IPS-20b (cell line): ENCODE data around the gene NFAT5.

Experiments
- H3K27ac ChIP-seq: one replicate; pipeline ENCODE4 v1.5.1; 2013; ENCODE audit warnings: low read length
- H3K27me3 ChIP-seq: 2 replicates; pipeline ENCODE4 v1.6.1; 2013; ENCODE audit warnings: mild to moderate bottlenecking, low read length, inconsistent platforms; ENCODE audit not compliant: insufficient read depth
- H3K36me3 ChIP-seq: 2 replicates; pipeline ENCODE4 v1.6.1; 2013; ENCODE audit warnings: low read depth, mild to moderate bottlenecking, inconsistent platforms, low read length, moderate library complexity; ENCODE audit not compliant: insufficient read depth
- H3K4me1 ChIP-seq: 2 replicates; pipeline ENCODE4 v1.6.1; 2013; ENCODE audit warnings: mild to moderate bottlenecking, control low read depth, inconsistent platforms, low read length, moderate library complexity; ENCODE audit not compliant: insufficient read depth
- H3K4me3 ChIP-seq: 2 replicates; pipeline ENCODE4 v1.5.1; 2013; ENCODE audit warnings: mild to moderate bottlenecking, low read length, inconsistent platforms
- H3K9ac ChIP-seq: 2 replicates; pipeline ENCODE4 v1.6.1; 2013; ENCODE audit warnings: low read depth, mild to moderate bottlenecking, inconsistent platforms, low read length, moderate library complexity
- H3K9me3 ChIP-seq: 2 replicates; pipeline ENCODE4 v1.6.1; 2013; ENCODE audit warnings: mild to moderate bottlenecking, low read depth, low read length, inconsistent platforms; ENCODE audit not compliant: insufficient read depth

Gene NFAT5

DNA sequence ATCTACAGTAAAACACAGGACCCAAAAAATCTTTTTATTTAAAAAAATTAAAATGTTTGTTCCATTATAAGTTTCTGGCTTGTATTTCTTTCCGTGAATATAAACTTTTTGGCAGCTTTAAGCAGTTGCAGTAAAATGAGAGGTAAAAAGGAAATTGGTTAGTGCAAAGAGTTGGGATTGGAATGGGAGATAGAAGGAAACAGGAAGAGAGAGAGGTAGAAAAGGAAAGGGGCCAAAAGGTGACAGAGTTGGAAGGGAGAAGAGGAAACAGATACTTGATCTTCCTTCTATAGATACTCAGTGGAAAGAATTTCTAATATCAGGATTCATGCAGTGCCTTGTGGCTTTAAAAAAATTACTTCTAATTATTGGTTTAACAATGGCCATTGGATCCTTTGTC is 97.1 kb downstream of the NFAT5 start:
- Histone ChIP-seq H3K9me3 (no peaks in the 10 kb centered on the region), H3K27ac (no peak overlapping the region), H3K36me3 (0 out of 2 replicates have a peak, but pooled peaks cover 3% of the 10 kb centered on the region), H3K27me3 (no peaks in the 10 kb centered on the region), H3K9ac (no peak overlapping the region), H3K4me1 (no peaks in the 10 kb centered on the region), H3K4me3 (no peak overlapping the region)

DNA sequence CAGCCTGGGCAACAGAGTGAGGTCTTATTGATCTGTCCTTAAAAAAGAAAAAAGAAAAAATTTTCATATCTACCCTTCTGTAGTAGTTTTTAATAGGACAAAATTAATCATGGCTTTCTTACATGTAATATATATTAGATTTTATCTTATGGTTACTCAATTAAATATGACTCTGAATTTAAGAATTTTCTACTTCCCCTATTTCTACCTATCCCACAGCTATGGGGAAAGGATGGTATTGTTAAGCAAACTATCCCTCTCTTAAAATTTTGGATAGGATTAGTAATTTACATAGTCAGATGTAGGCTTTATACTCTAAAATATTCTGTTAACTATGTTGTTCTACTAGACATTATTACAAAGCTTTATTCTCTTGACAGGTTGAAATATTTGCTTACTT is 98.1 kb downstream of the NFAT5 start:
- Histone ChIP-seq H3K4me1 (no peaks in the 10 kb centered on the region), H3K9me3 (no peaks in the 10 kb centered on the region), H3K36me3 (0 out of 2 replicates have a peak, but pooled peaks cover 5% of the 10 kb centered on the region)

DNA sequence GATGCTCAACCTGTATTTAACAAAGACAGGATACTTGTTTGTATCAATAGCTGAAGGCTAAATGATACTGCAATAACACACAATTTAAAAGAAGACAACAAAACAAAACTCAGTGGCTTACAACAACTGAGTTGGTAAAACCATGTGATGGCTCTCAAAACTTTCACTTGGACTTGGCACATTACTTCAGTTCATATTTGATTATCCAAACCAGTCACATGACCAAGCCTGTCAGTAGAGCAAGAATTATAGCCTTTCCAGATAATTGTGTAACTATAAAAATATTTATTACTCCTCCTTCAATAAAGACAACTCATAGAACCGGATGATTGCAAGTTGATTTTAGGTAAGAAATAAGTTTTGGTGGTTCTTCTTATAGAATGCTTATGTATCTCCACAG is 103.8 kb downstream of the NFAT5 start:
- H3K4me1 ChIP-seq, result no peaks in the 10 kb centered on the region
- H3K27ac ChIP-seq, result no peak overlapping the region
- no peaks in the 10 kb centered on the region for H3K9me3 ChIP-seq
- H3K27me3 ChIP-seq, result no peaks in the 10 kb centered on the region
- H3K36me3 ChIP-seq, result peaks cover 36% of the 10 kb centered on the region
- no peak overlapping the region for H3K4me3 ChIP-seq
- H3K9ac ChIP-seq, result no peak overlapping the region

More for the DNA sequence above, 98.1 kb downstream of the NFAT5 start:
- H3K27ac ChIP-seq, result no peak overlapping the region
- no peak overlapping the region for H3K9ac ChIP-seq
- H3K27me3 ChIP-seq, result no peaks in the 10 kb centered on the region
- no peak overlapping the region for H3K4me3 ChIP-seq

DNA sequence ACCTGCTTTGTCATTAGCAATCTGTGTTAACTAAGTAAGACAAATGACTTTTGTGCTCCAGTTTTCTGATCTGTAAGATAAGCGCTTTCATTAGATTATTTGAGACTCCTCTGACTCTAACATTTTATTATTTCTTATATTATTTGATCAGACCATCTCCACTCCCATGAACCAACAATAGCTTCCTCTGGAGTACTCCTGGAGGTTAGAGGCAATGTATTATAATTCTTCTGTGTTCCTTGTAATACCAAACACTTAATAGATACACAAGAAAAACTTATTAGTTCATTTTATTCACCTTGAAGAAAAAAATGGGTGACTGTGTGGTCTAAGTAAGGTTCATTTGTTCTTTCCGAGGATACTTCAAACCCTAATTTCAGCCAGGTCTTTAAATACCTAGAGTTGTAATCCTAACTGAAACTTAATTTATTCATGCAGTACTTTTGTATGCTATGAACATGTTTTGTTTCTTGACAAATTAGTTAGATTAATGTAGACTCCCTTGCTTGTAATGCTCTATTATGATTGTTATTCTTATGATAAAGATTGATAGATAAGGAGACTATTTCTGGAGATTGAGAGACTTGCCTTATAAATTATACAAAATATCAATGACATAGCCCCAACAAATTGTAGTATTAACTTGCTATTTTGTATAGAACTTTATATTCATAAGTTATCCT is 106.7 kb downstream of the NFAT5 start:
- Histone ChIP-seq H3K4me1 (no peaks in the 10 kb centered on the region), H3K9me3 (no peaks in the 10 kb centered on the region), H3K4me3 (no peak overlapping the region), H3K27ac (no peak overlapping the region), H3K27me3 (no peaks in the 10 kb centered on the region), H3K9ac (no peak overlapping the region), H3K36me3 (peaks cover 53% of the 10 kb centered on the region)

DNA sequence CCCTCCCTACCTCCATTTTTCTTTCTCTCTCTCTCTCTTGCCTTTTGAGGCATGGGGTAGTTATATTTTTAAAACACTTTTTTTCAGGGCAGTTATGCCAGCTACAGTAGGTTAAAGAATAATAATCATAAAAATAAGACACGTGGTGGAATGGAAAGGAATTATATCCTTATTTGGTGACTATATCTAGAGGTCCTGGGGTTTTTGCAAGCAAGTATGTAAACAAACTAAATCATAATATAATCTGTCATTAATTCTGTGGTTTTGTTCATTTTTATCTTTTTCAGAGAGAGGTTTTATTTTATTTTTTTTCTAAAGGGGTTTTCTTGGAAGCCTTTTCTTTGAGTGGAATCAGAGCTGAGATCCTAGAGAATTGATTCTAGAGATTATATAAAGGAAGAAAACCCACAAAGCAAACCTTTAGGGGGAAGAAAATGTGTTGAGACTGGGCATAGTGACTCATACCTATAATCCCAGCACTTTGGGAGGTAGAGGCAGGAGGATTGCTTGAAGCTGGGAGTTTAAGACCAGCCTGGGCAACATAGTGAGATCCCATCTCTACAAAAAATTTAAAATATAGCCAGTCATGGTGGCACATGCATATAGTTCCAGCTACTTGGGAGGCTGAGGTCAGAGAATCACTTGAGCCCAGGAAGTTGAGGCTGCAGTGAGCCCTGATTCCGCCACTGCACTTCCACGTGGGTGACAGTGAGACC is 107.4 kb downstream of the NFAT5 start:
- no peaks in the 10 kb centered on the region for H3K9me3 ChIP-seq

DNA sequence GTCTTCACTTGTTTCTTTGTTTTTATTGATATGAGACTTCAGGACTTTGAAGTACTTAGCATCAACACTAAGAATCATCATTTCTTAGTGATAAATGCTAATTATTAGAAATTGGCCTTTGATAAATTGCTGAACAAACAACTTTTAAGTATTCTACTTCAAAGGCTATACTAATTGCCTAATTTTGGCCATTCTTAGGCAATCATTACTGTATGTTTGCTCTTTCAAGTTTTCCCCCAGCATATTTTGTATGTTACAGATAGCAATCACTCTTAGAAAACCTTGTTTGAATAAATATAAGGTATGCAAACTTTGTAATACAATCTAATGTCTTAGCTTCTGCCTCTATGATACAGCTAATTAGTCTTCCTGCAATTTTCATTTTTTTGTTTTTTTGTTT is 114.6 kb downstream of the NFAT5 start:
- H3K4me3 ChIP-seq, result no peak overlapping the region
- no peaks in the 10 kb centered on the region for H3K4me1 ChIP-seq
- H3K27ac ChIP-seq, result no peak overlapping the region
- no peaks in the 10 kb centered on the region for H3K27me3 ChIP-seq
- H3K9me3 ChIP-seq, result no peaks in the 10 kb centered on the region
- no peak overlapping the region for H3K9ac ChIP-seq
- peaks cover 42% of the 10 kb centered on the region for H3K36me3 ChIP-seq

More for the DNA sequence above, 107.4 kb downstream of the NFAT5 start:
- Histone ChIP-seq H3K4me3 (no peak overlapping the region), H3K36me3 (peaks cover 57% of the 10 kb centered on the region), H3K27ac (no peak overlapping the region), H3K4me1 (no peaks in the 10 kb centered on the region), H3K9ac (no peak overlapping the region), H3K27me3 (no peaks in the 10 kb centered on the region)

GRCh38 chr16:69688589-69688988 is 122.8 kb downstream of the NFAT5 start:
- Histone ChIP-seq H3K27ac (no peak overlapping the region), H3K9me3 (no peaks in the 10 kb centered on the region), H3K36me3 (peaks cover 33% of the 10 kb centered on the region), H3K9ac (no peak overlapping the region), H3K4me1 (no peaks in the 10 kb centered on the region), H3K27me3 (no peaks in the 10 kb centered on the region), H3K4me3 (no peak overlapping the region)

DNA sequence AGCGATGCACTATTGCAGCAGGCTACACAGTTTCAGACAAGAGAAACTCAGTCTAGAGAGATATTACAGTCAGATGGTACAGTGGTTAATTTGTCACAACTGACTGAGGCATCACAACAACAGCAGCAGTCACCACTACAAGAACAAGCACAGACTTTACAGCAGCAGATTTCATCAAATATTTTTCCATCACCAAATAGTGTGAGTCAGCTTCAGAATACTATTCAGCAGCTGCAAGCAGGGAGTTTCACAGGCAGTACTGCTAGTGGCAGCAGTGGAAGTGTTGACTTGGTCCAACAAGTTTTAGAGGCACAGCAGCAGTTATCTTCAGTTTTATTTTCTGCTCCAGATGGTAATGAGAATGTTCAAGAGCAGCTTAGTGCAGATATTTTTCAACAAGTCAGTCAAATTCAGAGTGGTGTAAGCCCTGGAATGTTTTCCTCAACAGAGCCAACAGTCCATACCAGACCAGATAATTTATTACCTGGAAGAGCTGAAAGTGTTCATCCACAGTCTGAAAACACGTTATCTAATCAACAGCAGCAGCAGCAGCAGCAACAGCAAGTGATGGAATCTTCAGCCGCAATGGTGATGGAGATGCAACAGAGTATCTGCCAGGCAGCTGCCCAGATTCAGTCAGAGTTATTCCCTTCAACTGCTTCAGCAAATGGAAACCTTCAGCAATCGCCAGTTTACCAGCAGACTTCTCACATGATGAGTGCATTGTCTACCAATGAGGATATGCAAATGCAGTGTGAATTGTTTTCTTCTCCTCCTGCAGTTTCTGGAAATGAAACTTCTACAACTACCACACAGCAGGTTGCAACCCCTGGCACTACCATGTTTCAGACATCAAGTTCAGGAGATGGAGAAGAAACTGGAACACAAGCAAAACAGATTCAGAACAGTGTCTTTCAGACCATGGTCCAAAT is 126.5 kb downstream of the NFAT5 start:
- H3K27ac ChIP-seq, result no peak overlapping the region
- H3K9me3 ChIP-seq, result no peaks in the 10 kb centered on the region
- H3K36me3 ChIP-seq, result peaks cover 65% of the 10 kb centered on the region
- H3K9ac ChIP-seq, result no peak overlapping the region
- H3K4me3 ChIP-seq, result no peak overlapping the region
- H3K27me3 ChIP-seq, result no peaks in the 10 kb centered on the region
- H3K4me1 ChIP-seq, result no peaks in the 10 kb centered on the region

DNA sequence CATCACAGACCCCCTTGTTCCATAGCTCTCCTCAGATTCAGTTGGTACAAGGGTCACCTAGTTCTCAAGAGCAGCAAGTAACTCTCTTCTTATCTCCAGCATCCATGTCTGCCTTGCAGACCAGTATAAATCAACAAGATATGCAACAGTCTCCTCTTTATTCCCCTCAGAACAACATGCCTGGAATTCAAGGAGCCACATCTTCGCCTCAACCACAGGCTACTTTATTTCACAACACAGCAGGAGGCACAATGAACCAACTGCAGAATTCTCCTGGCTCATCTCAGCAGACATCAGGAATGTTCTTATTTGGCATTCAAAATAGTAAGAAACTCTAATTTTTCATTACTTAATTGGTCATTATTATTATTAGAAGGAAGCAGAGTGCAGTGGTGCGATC is 128.2 kb downstream of the NFAT5 start:
- no peak overlapping the region for H3K9ac ChIP-seq
- no peak overlapping the region for H3K27ac ChIP-seq
- H3K36me3 ChIP-seq, result peaks cover 65% of the 10 kb centered on the region
- H3K4me1 ChIP-seq, result no peaks in the 10 kb centered on the region
- no peaks in the 10 kb centered on the region for H3K27me3 ChIP-seq
- H3K9me3 ChIP-seq, result no peaks in the 10 kb centered on the region
- no peak overlapping the region for H3K4me3 ChIP-seq

DNA sequence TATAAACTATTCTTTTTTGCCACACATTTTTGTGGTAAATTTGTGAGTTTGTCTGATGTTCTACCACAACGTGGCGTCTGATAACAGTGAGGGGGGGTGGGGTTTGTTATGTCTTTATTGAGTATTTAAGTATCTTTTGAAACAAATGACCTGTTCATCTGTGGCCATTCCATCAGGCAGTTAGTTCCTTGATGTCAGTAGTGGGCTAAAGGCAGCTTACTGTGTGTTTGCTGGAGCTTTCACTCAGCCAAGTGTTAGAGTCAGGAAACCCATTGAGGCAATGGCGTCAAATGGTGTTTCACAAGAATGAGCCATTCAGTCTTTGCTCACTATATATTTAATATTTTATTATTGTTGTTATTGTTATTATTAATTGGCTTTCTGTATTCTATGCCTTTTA is 132.6 kb downstream of the NFAT5 start:
- Histone ChIP-seq H3K27me3 (no peaks in the 10 kb centered on the region), H3K9ac (no peak overlapping the region), H3K4me1 (no peaks in the 10 kb centered on the region), H3K9me3 (no peaks in the 10 kb centered on the region), H3K27ac (no peak overlapping the region), H3K36me3 (peaks cover 38% of the 10 kb centered on the region), H3K4me3 (no peak overlapping the region)

DNA sequence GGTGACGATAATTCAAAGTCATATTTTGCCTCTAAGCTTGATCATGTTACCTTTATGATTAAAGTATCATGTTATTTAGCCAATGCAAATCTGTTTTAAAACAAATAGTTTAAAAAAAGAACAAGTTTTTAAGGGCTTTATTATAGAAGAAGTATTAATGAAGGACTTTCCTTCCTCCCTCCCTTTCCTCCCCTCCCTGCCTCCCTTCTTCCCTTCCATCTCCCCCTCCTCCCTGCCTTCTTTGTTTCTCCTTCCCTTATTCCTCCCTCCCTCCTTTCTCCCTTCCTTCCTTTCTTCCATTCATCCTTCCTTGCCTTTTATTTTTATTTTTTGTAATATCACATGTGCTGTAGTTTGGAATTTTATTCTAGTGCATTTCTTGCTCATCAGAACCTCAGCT is 134.1 kb downstream of the NFAT5 start:
- H3K27ac ChIP-seq, result no peak overlapping the region
- H3K4me3 ChIP-seq, result no peak overlapping the region
- peaks cover 25% of the 10 kb centered on the region for H3K36me3 ChIP-seq
- no peaks in the 10 kb centered on the region for H3K27me3 ChIP-seq
- H3K9ac ChIP-seq, result no peak overlapping the region
- H3K4me1 ChIP-seq, result no peaks in the 10 kb centered on the region
- no peaks in the 10 kb centered on the region for H3K9me3 ChIP-seq
